ENCODE results near the gene SEMA3E.

Gene SEMA3E

DNA sequence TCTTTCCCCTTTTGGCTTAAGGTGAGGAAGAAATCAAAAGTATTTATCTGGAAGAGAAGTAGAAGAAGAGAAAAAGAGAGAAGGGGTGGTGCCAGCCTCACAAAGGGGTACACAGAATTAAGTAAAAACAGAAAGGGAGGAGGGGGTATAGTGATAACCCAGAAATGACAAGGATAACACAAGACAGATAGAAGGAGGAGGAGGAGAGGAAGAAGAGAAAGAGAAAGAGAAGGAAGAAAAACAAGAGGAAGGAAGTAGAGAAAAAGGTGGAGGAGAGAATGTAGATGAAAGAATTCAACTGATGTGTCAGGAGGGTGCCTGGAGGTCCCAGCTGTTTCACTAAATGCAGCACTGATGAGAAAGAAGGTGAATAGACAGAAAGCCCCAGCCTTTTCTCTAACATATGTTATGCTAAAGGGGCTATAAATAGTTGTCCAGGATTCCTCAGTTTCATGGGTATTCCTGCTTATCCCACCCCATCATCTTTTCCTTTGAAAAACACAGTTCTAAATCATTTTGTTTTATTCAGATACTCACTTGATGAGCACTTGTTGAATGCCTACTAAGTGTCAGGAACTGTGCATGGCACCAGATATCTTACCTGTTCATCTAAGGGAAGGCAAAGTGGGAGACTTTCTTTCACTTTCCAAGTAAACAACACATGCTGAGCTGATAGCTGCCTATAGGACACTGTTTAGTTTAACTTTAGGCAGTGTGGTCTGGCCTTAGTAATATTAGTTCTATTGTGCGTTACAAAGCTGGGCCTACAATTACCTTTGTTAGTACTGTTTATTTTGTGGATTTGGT, 8.0 kb downstream of the SEMA3E start:
- no peak for DNase-seq (ENCODE audit: low read depth)

- DNase-seq (ENCODE audit: low read depth) = no peak
Measured at GRCh38 chr7:83640240-83640639, 8.7 kb downstream of the SEMA3E start.

DNA sequence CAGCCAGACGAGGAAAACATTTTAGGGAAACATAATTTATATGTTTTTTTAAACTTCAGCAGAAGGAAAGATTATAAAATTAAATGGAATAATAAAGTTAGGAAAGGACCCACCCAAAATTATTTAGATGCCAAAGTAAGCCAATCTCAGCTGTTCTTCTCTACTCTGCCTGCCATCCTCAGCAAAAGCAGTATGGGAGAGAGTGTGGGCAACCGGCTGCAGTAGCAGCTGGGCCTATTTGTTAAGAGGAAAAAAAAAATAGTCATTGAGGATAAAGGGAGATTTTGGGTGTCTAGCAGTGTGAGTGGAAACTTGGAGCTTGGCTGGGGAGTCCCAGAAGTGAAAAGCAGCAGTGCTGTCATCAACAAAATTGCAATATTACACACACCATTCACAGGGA, 15.4 kb downstream of the SEMA3E start:
- DNase-seq (ENCODE audit: low read depth) = no peak

GRCh38 chr7:83629117-83629880, 19.6 kb downstream of the SEMA3E start:
- DNase-seq (ENCODE audit: low read depth) = no peak

DNA sequence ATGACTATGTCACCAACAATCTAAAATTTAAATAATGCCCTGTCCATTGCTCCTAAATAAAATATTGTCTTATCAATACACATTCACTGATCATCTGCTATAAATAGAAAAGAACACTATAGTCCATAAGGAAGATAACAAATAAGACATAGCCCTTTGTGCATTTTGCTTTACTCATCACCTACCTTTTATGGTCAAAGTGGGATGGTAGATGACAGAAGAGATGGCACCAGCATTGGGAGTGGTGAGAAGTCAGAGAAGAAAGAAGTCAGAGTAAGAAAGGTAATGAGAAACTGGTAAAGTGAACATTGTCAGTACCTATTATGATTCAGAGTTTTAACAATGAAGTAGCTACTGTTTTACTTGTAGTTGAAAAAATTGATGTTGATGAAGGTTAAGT, 31.1 kb downstream of the SEMA3E start:
- DNase-seq (ENCODE audit: low read depth) = no peak

GRCh38 chr7:83614112-83614511, 34.8 kb downstream of the SEMA3E start:
- DNase-seq (ENCODE audit: low read depth) = no peak

DNA sequence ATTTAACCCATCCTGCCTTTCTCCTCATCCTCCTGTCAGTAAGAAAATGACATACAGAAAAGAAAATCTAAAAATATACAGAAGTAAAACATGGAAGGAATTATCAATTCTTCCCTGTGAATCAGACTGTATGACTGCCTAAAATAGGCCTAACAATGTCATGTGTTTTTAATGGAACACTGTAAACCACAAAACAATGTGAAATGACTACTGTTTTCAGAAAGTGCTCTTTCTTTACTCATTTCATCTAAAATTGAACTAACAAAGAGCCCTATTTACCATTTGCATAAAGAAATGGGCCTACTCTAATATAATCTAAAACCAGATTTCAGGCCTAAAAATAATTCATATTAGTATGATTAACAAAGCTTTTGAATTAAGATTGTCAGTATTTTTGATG, 35.7 kb downstream of the SEMA3E start:
- no peak for DNase-seq (ENCODE audit: low read depth)

- DNase-seq (ENCODE audit: low read depth) = no peak
Measured at GRCh38 chr7:83611776-83612175, 37.2 kb downstream of the SEMA3E start.

DNA sequence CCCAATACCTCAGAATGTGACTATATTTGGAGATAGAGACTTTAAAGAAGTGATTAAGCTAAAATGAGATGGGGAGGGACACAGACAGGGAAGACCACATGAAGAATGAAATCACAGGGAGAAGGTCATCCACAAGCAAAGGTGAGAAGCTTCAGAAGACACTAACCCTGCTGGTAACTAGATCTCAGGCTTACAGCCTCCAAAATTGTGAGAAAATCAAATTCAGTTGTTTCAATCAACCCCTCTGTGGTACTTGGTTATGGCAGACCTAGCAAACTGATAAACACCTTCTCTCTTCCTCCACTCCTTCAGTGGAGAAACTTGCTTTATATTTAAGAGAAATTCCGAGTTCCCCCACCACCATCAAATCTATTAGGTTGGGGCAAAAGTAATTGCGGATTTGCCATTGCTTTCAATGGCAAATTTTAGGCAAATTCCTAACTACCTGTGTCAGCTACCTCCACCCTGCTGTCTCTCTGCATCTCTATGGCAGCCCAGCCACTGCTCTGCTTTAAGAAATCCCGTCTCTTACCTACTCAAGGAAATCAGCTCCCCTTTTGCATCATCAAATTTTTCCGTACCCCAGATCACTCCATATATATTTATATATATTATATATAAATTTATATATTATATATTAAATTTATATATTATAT, 38.2 kb downstream of the SEMA3E start:
- no peak for DNase-seq (ENCODE audit: low read depth)

DNA sequence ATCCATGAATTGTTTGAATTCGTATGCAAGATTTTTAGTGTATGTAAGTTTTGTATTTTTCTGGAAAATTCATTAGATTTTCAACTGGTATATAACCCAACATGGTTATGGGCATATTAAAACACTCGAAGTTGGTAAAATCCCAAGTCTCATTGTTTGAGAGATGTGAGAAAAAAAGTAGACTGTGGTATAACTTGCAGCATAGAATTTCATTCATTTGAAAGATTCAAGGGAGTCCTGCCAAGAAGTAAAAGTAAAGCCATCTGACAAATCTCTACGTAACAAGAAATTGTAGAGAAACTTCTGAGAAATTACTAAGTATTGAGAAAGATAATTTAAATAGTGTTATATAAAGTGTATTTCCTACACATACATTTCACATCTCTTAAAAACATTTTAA, 40.2 kb downstream of the SEMA3E start:
- DNase-seq (ENCODE audit: low read depth) = no peak

GRCh38 chr7:83603649-83604048, 45.3 kb downstream of the SEMA3E start:
- DNase-seq (ENCODE audit: low read depth) = no peak

DNA sequence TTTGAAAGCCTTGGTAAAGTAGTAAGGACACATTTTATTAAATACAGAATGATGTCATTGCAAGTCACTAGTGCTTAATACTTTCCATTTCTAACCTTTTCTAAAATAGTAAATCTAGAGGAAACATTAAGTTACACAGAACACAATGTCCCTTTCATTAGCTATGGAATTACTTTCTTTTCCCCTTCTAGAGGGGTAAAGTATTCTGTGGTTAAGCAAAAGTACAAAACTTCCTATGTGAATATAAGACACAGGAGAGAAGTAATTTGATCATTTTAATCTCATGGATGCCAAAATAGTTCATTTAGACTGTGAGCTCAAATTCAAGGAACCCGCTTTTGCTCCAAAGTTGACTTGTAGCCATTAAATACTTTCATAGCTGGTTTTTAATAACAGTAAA, 49.8 kb downstream of the SEMA3E start:
- DNase-seq (ENCODE audit: low read depth) = peak; percentile 2

GRCh38 chr7:83593921-83594475, 54.9 kb downstream of the SEMA3E start:
- no peak for DNase-seq (ENCODE audit: low read depth)

- DNase-seq (ENCODE audit: low read depth) = no peak
Measured at GRCh38 chr7:83588602-83589240, 60.2 kb downstream of the SEMA3E start.

DNA sequence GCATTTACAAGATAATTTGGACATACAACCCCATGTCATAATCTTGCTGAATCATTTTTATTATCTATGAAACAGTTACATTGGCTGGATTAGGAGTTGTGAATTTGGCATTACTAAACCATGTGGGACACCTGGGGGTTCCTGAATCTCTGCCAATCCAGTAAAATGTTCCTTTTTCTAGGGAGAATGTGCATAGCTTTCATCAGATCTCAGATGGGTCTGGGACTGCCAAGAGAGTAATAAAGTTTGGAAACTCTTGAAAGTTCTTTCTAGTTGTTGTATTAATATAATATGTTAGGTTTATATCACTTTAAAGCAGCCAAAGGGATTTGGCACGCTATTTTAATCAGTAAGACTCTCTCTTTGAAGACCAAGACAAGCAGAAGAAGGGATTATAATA, 62.7 kb downstream of the SEMA3E start:
- no peak for DNase-seq (ENCODE audit: low read depth)

DNA sequence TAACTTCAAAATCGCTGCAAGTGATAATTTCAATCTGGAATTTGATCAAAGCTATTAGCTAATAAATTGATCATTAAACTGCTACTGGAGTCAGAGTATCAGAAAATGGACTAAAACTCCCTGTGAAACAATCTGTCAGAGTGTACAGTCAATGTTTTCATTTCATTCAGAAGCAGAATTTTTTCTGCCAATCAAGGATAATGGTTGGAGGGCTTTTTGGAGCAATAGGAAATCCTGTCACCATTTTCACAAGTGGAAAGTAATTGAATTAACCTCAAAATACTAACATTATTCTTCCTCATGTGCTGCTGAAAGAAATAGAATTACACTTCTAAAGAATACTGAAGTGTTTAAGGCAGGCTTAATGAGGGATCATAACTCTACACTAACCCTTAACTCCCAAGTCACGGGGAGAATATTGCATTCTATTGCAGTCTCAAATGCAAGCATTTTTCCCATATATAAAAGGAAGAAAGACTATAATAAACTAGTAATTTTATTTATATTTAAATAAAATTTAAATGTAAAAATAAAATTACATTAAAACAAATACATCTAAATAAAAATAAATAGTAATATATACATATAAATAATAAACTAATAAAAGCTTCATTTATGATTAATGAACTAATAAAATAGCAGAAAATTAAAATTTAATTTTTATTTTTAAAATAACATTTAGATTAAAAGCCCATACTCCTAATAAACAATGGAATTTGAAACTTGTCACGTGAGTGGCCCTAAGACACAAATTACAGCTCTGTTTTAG, 67.1 kb downstream of the SEMA3E start:
- DNase-seq (ENCODE audit: low read depth) = no peak

- peak; percentile 38 for DNase-seq (ENCODE audit: low read depth)
Measured at GRCh38 chr7:83579740-83580139, 69.2 kb downstream of the SEMA3E start.

GRCh38 chr7:83575436-83575835, 73.5 kb downstream of the SEMA3E start:
- no peak for DNase-seq (ENCODE audit: low read depth)

- DNase-seq (ENCODE audit: low read depth) = no peak
Measured at GRCh38 chr7:83574616-83575015, 74.3 kb downstream of the SEMA3E start.

DNA sequence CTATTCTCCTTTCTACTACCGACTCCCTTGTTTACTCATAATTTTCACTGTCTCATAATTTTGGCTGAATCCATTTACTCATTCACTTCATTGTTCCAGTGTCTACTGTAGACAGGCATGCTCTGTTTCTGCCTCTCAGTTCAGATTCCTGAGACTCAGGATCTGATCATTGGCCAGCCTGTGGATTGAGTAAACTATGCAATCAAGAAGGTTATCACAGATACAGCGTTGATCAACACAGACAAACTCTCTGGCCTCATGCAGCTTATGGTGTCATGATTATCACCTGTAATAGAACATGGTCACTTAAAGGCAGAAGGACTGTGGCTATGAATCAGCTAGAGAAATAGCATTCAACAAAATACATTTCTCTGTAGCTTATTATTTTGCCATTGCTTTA, 86.0 kb downstream of the SEMA3E start:
- DNase-seq (ENCODE audit: low read depth) = no peak

DNA sequence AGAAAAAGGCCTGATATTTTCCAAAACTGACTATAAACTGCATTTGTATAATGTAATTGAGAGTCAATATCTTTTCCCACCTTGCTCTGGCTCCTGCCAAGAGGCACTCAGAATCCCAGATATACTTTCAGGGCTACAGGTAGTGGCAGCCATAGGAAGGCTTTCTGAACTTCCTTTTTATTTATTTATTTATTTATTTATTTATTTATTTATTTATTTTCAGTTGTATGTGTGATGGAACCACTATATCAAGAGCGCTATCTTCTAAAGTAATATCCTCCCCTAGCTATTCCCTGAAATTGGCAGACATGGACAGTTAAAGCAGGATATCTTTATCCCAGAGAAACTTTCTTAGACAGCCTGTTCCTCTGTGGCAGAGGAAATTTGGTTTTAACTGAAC, 86.7 kb downstream of the SEMA3E start:
- no peak for DNase-seq (ENCODE audit: low read depth)
